Measurements from ENCODE around the gene UNK. TPM values are rescaled to one million over a fixed set of nuclear protein-coding genes. Genes with fewer than 3 reads are reported as not detected.

UNK gene
- total RNA-seq, 2 donors from 2014 or later, result 31.0 to 51.7 TPM

DNA sequence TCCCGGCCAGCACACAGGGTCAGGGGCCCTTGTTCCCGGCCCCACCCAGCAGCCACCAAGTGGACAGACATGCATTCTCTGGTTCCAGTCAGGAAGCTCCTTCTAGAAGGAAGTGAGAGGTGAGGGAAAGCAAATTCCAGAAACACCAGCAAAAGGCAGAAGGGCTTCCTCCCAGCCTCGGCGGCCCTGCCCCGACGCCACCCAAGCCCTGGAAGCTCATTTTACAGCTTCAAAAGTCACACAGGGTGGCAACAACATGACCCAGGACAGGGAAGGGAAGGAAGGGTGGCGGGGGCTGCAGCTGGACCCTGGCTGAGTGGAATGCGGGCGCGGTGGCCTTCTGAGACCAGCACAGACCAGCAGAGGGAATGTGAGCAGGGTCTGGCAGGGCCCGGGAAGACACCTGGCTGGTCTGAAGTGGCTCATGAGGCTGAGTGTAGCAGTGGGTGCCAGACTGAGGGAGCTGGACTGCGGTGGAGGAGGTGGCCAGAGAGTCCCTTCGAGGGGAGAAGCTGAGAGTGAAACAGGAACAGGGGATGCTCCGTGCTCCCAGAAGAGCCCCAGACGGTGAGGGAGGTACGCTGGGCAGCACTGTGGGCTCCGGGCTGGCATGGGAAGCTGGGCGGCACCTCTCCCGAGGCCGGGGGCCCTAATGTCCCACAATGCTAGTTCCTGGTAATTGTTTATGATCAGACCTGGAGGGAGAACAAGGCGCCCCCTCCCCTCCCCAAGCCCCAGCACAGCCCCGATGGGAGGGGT, 61.5 kb downstream of the UNK start:
- DNase-seq (ENCODE audit: low spot score) (no peak), ATAC-seq (ENCODE audit: insufficient number of reproducible peaks, low FRiP score, low read depth) (no peak)
- TF ChIP-seq, protein P1, sequence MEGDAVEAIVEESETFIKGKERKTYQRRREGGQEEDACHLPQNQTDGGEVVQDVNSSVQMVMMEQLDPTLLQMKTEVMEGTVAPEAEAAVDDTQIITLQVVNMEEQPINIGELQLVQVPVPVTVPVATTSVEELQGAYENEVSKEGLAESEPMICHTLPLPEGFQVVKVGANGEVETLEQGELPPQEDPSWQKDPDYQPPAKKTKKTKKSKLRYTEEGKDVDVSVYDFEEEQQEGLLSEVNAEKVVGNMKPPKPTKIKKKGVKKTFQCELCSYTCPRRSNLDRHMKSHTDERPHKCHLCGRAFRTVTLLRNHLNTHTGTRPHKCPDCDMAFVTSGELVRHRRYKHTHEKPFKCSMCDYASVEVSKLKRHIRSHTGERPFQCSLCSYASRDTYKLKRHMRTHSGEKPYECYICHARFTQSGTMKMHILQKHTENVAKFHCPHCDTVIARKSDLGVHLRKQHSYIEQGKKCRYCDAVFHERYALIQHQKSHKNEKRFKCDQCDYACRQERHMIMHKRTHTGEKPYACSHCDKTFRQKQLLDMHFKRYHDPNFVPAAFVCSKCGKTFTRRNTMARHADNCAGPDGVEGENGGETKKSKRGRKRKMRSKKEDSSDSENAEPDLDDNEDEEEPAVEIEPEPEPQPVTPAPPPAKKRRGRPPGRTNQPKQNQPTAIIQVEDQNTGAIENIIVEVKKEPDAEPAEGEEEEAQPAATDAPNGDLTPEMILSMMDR (IDR thresholded peaks at IDR 0.05), result no peak
- Histone ChIP-seq H3K9me3 (no peaks in the 10 kb centered on the region), H3K4me3 (no peak overlapping the region), H3K27me3 (replicated peaks; ENCODE audit: insufficient read depth) (no peaks in the 10 kb centered on the region), H3K36me3 (peaks cover 53% of the 10 kb centered on the region), H3K4me1 (ENCODE audit: control insufficient read depth in 1 of 2, low read depth in 2 of 2) (peaks cover 18 to 30% of the 10 kb centered on the region in 2 donors), H3K27ac (peak overlapping the region; percentile 80 to 89)

DNA sequence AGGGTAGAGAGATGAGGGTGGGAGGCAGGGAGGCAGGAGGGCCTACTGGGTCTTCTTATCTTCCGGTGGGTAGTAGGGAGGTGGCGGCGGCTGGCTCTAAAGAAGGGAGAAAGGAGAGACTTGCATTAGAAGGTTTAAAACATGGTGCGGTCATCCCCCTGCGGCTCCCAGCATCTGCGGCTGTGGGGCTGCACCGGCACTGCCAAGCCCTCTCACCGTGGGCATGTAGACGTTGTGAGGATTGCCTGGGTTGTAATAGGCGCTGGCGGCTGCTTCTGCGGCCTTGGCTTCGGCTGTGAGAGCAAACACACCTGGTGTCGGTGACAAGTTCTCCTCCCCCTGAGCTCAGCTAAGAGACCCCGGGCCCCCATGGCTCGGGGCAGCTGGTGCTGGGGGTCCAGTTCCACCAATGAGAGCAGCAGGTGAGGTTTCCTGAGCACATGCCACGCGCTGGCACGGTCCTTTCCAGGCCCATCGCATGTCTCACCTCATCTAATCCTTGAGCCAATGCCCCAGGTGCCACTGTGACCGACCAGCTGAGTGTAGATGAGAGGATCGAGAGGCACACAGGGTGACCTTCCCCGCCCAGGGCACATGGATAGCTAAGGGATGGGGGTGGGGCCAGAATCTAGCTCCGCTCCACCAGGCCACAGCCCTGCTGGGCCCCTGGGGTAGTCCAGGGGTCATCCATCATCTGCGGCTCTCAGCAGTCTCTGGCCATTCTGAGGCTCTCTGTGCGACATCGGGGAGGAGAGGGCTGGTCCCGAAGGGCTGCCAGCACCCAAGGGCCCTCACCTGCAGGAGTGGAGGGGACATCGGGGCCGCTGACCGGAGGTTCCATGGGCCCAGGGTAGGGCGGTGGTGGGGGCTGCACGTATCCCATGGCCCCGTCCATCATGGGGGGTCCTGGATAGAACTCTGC, 62.3 kb downstream of the UNK start:
- Histone ChIP-seq H3K4me3 (no peak overlapping the region), H3K27me3 (replicated peaks; ENCODE audit: insufficient read depth) (no peaks in the 10 kb centered on the region), H3K27ac (peak overlapping the region in 1 of 2 donors; percentile 89), H3K36me3 (peaks cover 62% of the 10 kb centered on the region), H3K9me3 (no peaks in the 10 kb centered on the region), H3K4me1 (ENCODE audit: control insufficient read depth in 1 of 2, low read depth in 2 of 2) (peaks cover 18 to 37% of the 10 kb centered on the region in 2 donors)
- TF ChIP-seq, protein P1 (IDR thresholded peaks at IDR 0.05), result no peak
- no peak for DNase-seq (ENCODE audit: low spot score)
- ATAC-seq (ENCODE audit: insufficient number of reproducible peaks, low FRiP score, low read depth), result no peak

DNA sequence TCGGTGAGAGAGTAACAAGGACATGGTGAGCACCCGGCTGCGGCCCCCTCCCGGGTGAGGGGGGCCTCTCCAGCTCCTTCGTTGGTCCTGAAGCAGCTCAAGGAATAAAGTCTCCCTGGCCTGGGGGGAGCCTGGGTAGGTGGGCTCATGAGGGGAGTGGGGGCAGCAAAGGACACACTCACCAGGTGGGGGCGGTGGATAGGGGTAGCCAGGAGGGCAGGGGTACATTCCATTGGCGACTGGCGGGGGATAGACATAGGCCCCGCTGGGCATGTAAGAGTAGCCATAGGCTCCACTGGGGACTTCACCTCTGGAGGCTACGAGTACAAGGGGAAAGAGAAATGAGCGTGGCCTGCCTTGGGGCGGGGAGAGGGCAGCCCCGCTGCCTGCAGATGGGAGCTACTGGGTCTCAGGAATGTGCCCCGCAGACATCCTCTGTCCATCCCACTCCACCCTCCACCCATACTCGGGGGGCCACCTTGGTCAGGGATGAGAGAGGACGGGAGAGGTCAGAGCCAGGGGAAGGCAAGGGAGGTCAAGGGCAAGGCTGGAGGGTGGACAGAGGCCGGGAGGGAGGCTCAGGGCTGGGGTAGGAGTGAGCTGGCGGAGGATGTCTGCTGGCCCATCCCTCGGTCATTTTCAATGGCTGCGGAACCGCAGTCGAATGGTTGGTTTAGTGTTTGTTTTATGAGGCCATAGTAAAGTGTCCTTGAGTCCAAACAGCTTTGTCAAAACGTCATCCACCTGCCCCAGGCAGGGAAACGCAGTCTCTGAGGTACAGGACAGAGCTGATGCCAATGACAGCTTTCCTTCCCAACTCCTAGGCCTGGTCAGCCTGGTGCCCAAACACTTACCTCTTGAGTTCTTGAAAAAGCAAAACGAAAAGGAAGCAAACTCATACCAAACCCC, 63.3 kb downstream of the UNK start:
- Histone ChIP-seq H3K4me3 (no peak overlapping the region), H3K27ac (peak overlapping the region in 1 of 2 donors; percentile 21), H3K9me3 (no peaks in the 10 kb centered on the region), H3K36me3 (peaks cover 62% of the 10 kb centered on the region), H3K4me1 (ENCODE audit: control insufficient read depth in 1 of 2, low read depth in 2 of 2) (peaks cover 19 to 41% of the 10 kb centered on the region in 2 donors), H3K27me3 (replicated peaks; ENCODE audit: insufficient read depth) (no peaks in the 10 kb centered on the region)
- TF ChIP-seq, protein P1 (IDR thresholded peaks at IDR 0.05), result no peak
- DNase-seq (ENCODE audit: low spot score), result no peak
- no peak for ATAC-seq (ENCODE audit: insufficient number of reproducible peaks, low FRiP score, low read depth)

DNA sequence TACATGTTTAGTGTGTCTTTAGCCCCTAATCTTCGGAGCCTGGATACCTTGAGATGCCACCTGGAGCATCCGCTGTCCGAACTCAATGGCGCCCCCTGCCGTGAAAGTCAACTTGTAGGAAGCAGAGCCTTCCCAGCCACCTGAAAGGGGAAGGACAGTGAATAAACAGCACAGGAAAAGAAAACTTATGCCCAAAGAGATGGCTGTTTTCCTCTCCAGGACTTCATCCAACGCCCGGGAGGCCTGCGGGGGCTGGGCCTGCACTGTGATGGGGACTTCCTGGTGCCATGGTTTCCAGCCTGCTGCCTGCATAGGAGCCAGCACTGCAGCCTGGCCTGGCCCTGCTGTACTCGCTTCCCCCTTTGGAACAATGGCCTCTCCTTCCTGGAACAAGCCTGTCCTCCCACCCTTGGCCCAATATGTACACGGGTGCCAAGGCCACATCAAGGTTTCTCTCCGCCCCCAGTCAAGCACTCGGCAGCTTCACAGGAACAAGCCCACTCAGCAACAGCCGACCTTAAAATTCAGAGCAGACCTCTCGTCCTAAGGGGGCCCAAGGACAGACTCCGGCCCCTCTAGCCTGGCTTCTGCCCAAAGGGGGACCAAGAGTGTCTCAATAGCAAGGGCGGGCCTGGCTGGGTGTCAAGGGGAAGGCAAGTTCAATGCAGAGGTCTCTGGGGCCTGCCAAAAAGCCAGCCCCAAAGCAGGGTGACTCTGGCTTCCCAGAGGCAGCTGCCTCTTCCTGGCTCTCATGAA, 64.1 kb downstream of the UNK start:
- no peaks in the 10 kb centered on the region for H3K9me3 ChIP-seq
- TF ChIP-seq, protein P1 (IDR thresholded peaks at IDR 0.05), result peak; percentile 46
- no peak for DNase-seq (ENCODE audit: low spot score)
- peaks cover 28 to 49% of the 10 kb centered on the region in 2 donors for H3K4me1 ChIP-seq (ENCODE audit: control insufficient read depth in 1 of 2, low read depth in 2 of 2)
- no peak overlapping the region for H3K4me3 ChIP-seq
- ATAC-seq (ENCODE audit: insufficient number of reproducible peaks, low FRiP score, low read depth), result no peak
- peak overlapping the region in 1 of 2 donors; percentile 21 for H3K27ac ChIP-seq
- peaks cover 62% of the 10 kb centered on the region for H3K36me3 ChIP-seq
- no peaks in the 10 kb centered on the region for H3K27me3 ChIP-seq (replicated peaks; ENCODE audit: insufficient read depth)
